IMR-90 (cell line): Measurements from ENCODE around the gene SERPINB1. TPM values are rescaled to one million over a fixed set of nuclear protein-coding genes. Genes with fewer than 3 reads are reported as not detected.

ENCODE experiments used
- ATAC-seq: fragments of 200-7000 bp; cut with Tn5 transposase; 2 replicates; pipeline ENCODE4 v1.9.1; 2020; ENCODE audit warnings: low read depth, mild to moderate bottlenecking, moderate library complexity
- BruUV-seq: library from RNA; stranded (reverse); fragments of 400-500 nt; replicated peaks from 2 replicates; lab custom pipeline; 2021; lab: Mats Ljungman, UMichigan
- CTCF ChIA-PET: fragments of 300-600 bp; formaldehyde crosslinking; extraction: SDS; loops from one replicate; lab custom pipeline; 2021; ENCODE audit warnings: antibody characterized with exemption; lab: Yijun Ruan, JAX
- POLR2A ChIA-PET: fragments of 300-600 bp; sonication (Branson Sonifier 250); formaldehyde crosslinking; loops from one replicate; lab custom pipeline; 2022; ENCODE audit warnings: antibody characterized with exemption; ENCODE audit not compliant: unreplicated experiment; lab: Charles Lee
- DNase-seq: peaks from one replicate; pipeline ENCODE4 v3.0.0; 2013
- H2AFZ ChIP-seq: replicated peaks from 2 replicates; pipeline ENCODE3; 2013; ENCODE audit warnings: low read length, mild to moderate bottlenecking; ENCODE audit not compliant: poor library complexity
- H2AK5ac ChIP-seq: 2 replicates; pipeline ENCODE4 v1.6.1; 2013; ENCODE audit warnings: low read depth, low read length, inconsistent platforms
- H2AK9ac ChIP-seq: replicated peaks from 2 replicates; pipeline ENCODE3; 2013; ENCODE audit warnings: mild to moderate bottlenecking, low read depth, low read length, moderate library complexity; ENCODE audit not compliant: poor library complexity
- H2BK120ac ChIP-seq: 2 replicates; pipeline ENCODE4 v1.6.1; 2013; ENCODE audit warnings: low read depth, low read length, inconsistent platforms
- H2BK15ac ChIP-seq: 3 replicates; pipeline ENCODE4 v1.6.1; 2013; ENCODE audit warnings: low read depth, low read length, inconsistent platforms
- H2BK20ac ChIP-seq: 2 replicates; pipeline ENCODE4 v1.6.1; 2013; ENCODE audit warnings: low read depth, mild to moderate bottlenecking, inconsistent platforms, low read length, moderate library complexity
- H2BK5ac ChIP-seq: 2 replicates; pipeline ENCODE4 v1.6.1; 2013; ENCODE audit warnings: mild to moderate bottlenecking, low read depth, low read length, inconsistent platforms; ENCODE audit not compliant: poor library complexity, severe bottlenecking
- H3K14ac ChIP-seq: replicated peaks from 2 replicates; pipeline ENCODE4 v1.6.1; 2013; ENCODE audit warnings: low read depth, low read length, inconsistent platforms
- H3K18ac ChIP-seq: 2 replicates; pipeline ENCODE4 v1.6.1; 2013; ENCODE audit warnings: low read depth, low read length, control low read depth
- H3K23ac ChIP-seq: 2 replicates; pipeline ENCODE4 v1.6.1; 2013; ENCODE audit warnings: low read depth, low read length, inconsistent platforms
- H3K27ac ChIP-seq: 2 replicates; pipeline ENCODE4 v1.5.1; 2013; ENCODE audit warnings: mild to moderate bottlenecking, control low read depth, low read length; ENCODE audit not compliant: insufficient read depth
- H3K27me3 ChIP-seq: 2 replicates; pipeline ENCODE4 v1.6.1; 2013; ENCODE audit warnings: low read length; ENCODE audit not compliant: control insufficient read depth, insufficient read depth
- H3K36me3 ChIP-seq: 2 replicates; pipeline ENCODE4 v1.6.1; 2013; ENCODE audit warnings: low read length, mixed read lengths; ENCODE audit not compliant: control insufficient read depth, insufficient read depth
- H3K4ac ChIP-seq: 2 replicates; pipeline ENCODE4 v1.6.1; 2013; ENCODE audit warnings: low read depth, low read length, inconsistent platforms
- H3K4me1 ChIP-seq: 2 replicates; pipeline ENCODE4 v1.6.1; 2013; ENCODE audit warnings: low read length, mixed read lengths; ENCODE audit not compliant: control insufficient read depth, insufficient read depth
- H3K4me2 ChIP-seq: 2 replicates; pipeline ENCODE4 v1.6.1; 2013; ENCODE audit warnings: low read depth, mild to moderate bottlenecking, control low read depth, low read length, moderate library complexity
- H3K4me3 ChIP-seq: 2 replicates; pipeline ENCODE4 v1.5.1; 2013; ENCODE audit warnings: low read depth, mild to moderate bottlenecking, control low read depth, low read length, moderate library complexity; ENCODE audit not compliant: insufficient read depth
- H3K56ac ChIP-seq: 2 replicates; pipeline ENCODE4 v1.6.1; 2013; ENCODE audit warnings: low read length, inconsistent platforms; ENCODE audit not compliant: insufficient read depth; ENCODE audit errors: extremely low read depth
- H3K79me1 ChIP-seq, 2 experiments: 2 replicates each; pipeline ENCODE4 v1.6.1; 2013; ENCODE audit warnings: low read length in 2 of 2, inconsistent platforms in 1 of 2, low read depth in 1 of 2
- H3K9ac ChIP-seq: 2 replicates; pipeline ENCODE4 v1.6.1; 2013; ENCODE audit warnings: low read depth, low read length, control low read depth
- H3K9me1 ChIP-seq: 2 replicates; pipeline ENCODE4 v1.6.1; 2013; ENCODE audit warnings: low read length, inconsistent platforms; ENCODE audit not compliant: insufficient read depth
- H3K9me3 ChIP-seq: 2 replicates; pipeline ENCODE4 v1.6.1; 2013; ENCODE audit warnings: low read length; ENCODE audit not compliant: control insufficient read depth, insufficient read depth
- H4K20me1 ChIP-seq: 2 replicates; pipeline ENCODE4 v1.6.1; 2013; ENCODE audit warnings: low read length, inconsistent platforms; ENCODE audit not compliant: insufficient read depth
- H4K5ac ChIP-seq: 2 replicates; pipeline ENCODE4 v1.6.1; 2013; ENCODE audit warnings: mild to moderate bottlenecking, low read depth, low read length, control low read depth
- H4K8ac ChIP-seq, 2 experiments: 2 replicates each; pipeline ENCODE4 v1.6.1; 2013; ENCODE audit warnings: low read depth in 2 of 2, low read length in 2 of 2, control low read depth in 1 of 2, inconsistent platforms in 1 of 2
- H4K91ac ChIP-seq: 2 replicates; pipeline ENCODE4 v1.6.1; 2013; ENCODE audit warnings: low read depth, low read length, inconsistent platforms; ENCODE audit not compliant: insufficient read depth
- BHLHE40 ChIP-seq: fragments of 150-350 bp; IDR thresholded peaks from 2 replicates; pipeline ENCODE4 v1.6.1; 2016; ENCODE audit warnings: mild to moderate bottlenecking, low read depth, low read length
- CHD1 ChIP-seq: IDR thresholded peaks from 2 replicates; pipeline ENCODE4 v1.6.1; 2012; ENCODE audit warnings: low read depth, low read length, improper control_type of control experiment
- ELK1 ChIP-seq: fragments of 150-350 bp; IDR thresholded peaks from 2 replicates; pipeline ENCODE4 v1.6.1; 2016; ENCODE audit warnings: low read depth, mild to moderate bottlenecking, low read length, moderate library complexity, borderline replicate concordance
- MAFK ChIP-seq: IDR thresholded peaks from 2 replicates; pipeline ENCODE4 v1.6.1; 2012; ENCODE audit warnings: low read depth, low read length, improper control_type of control experiment
- MXI1 ChIP-seq: IDR thresholded peaks from 2 replicates; pipeline ENCODE4 v1.6.1; 2012; ENCODE audit warnings: low read depth, mild to moderate bottlenecking, low read length, moderate library complexity, borderline replicate concordance
- NFE2L2 ChIP-seq: fragments of 150-350 bp; IDR thresholded peaks from 2 replicates; pipeline ENCODE4 v1.6.1; 2016; ENCODE audit warnings: low read depth, mild to moderate bottlenecking, low read length
- RCOR1 ChIP-seq: IDR thresholded peaks from 2 replicates; pipeline ENCODE4 v1.6.1; 2012; ENCODE audit warnings: mild to moderate bottlenecking, low read length, improper control_type of control experiment; ENCODE audit not compliant: insufficient replicate concordance
- RFX5 ChIP-seq: IDR thresholded peaks from 2 replicates; pipeline ENCODE4 v1.8.0; 2012; ENCODE audit warnings: low read depth, mild to moderate bottlenecking, low read length, moderate library complexity
- SMC3 ChIP-seq: fragments of 150-350 bp; IDR thresholded peaks from 2 replicates; pipeline ENCODE4 v1.6.1; 2016; ENCODE audit warnings: low read depth, mild to moderate bottlenecking, antibody characterized with exemption, low read length, moderate library complexity
- USF2 ChIP-seq: fragments of 150-350 bp; IDR thresholded peaks from 2 replicates; pipeline ENCODE4 v1.6.1; 2017; ENCODE audit warnings: mild to moderate bottlenecking, antibody characterized with exemption, low read length, low read depth
- WGBS, 2 experiments: methylation state at CpG; one replicate each; pipeline versions ENCODE4 v1.1.5 to v1.1.7; 2013; ENCODE audit warnings: missing lambda C conversion rate in 2 of 2; ENCODE audit not compliant: insufficient read length in 1 of 2; ENCODE audit errors: extremely low coverage in 2 of 2; 5-methylcytosine and 5-hydroxymethylcytosine counted together
- dilution Hi-C: fragments of 300-500 bp; cut with HindIII; formaldehyde crosslinking; loops from one replicate; pipeline ENCODE4 v1.14.3; 2018; ENCODE audit warnings: low sequenced_read_pairs; ENCODE audit not compliant: unreplicated experiment
- in situ Hi-C: fragments of 300-500 bp; cut with MboI; formaldehyde crosslinking; loops from 3 replicates; pipeline ENCODE4 v1.14.3; 2019; ENCODE audit warnings: low sequenced_read_pairs, inconsistent platforms, mixed read lengths
- intact Hi-C: fragments of 100-400 bp; cut with micrococcal nuclease; formaldehyde crosslinking; loops from 2 replicates; pipeline ENCODE4 v1.10.0; 2022
- polyA plus RNA-seq, 3 experiments: library from polyadenylated mRNA; depleted of rRNA; stranded (reverse); fragments of >200 nt; gene quantifications; 2 replicates each; pipeline ENCODE4 v1.2.3, GENCODE V29; 2012; ENCODE audit warnings: low replicate concordance in 1 of 3
- total RNA-seq: library from RNA; depleted of rRNA; stranded (reverse); fragments of >200 nt; gene quantifications from 2 replicates; pipeline ENCODE4 v1.2.3, GENCODE V29; 2012

SERPINB1 gene
- total and polyA plus RNA-seq, 2 of the 4 experiments (the other 2 are of a cell fraction) = 6.1 to 9.1 TPM

- Histone ChIP-seq H4K5ac (no peak overlapping the region), H2BK15ac (no peak overlapping the region), H3K14ac (no peak overlapping the region), H2AFZ (no peak overlapping the region), H3K18ac (no peak overlapping the region), H2BK120ac (no peak overlapping the region), H3K27me3 (no peaks in the 10 kb centered on the region), H3K9ac (no peak overlapping the region), H2BK5ac (no peak overlapping the region), H3K9me1 (no peaks in the 10 kb centered on the region), H3K56ac (no peak overlapping the region), H3K4me3 (no peak overlapping the region), H3K4ac (no peak overlapping the region), H3K36me3 (no peaks in the 10 kb centered on the region), H2AK5ac (no peak overlapping the region), H4K8ac (no peak overlapping the region), H3K4me1 (peaks cover 8% of the 10 kb centered on the region), H2BK20ac (no peak overlapping the region), H3K23ac (no peak overlapping the region), H4K91ac (no peak overlapping the region), H3K79me1 (no peaks in the 10 kb centered on the region), H3K27ac (no peak overlapping the region), H4K20me1 (no peaks in the 10 kb centered on the region), H2AK9ac (no peak overlapping the region), H3K4me2 (no peak overlapping the region), H3K9me3 (no peaks in the 10 kb centered on the region)
- dilution Hi-C loops (no loop called here), in situ Hi-C loops (no loop called here), intact Hi-C loops (no loop called here)
- ChIA-PET POLR2A (no interaction called here), CTCF (no interaction called here)
- DNase-seq = no peak
- TF ChIP-seq MXI1 (no peak), RFX5 (no peak), NFE2L2 (no peak), USF2 (no peak), MAFK (no peak), SMC3 (no peak), CHD1 (no peak), RCOR1 (no peak), ELK1 (no peak), BHLHE40 (no peak)
- no peak for ATAC-seq
- BruUV-seq = no TSS peak
- WGBS, 2 experiments = 95% methylated on average over 13 of the region's 39 CpGs; no CpG with 5 or more reads in 1 of the 2 experiments
These were observed 28.5 kb upstream of the SERPINB1 start for GRCh38 chr6:2870046-2870636.
